Upper lobe of right lung (tissue), 1 donor: ENCODE results near the gene CNTN2. TPM values are rescaled to one million over a fixed set of nuclear protein-coding genes. Genes with fewer than 3 reads are reported as not detected.

ENCODE experiments used
- ATAC-seq: fragments of 200-7000 bp; cut with Tn5 transposase; one replicate; pipeline ENCODE4 v1.9.1; 2020; ENCODE audit warnings: mild to moderate bottlenecking, moderate library complexity
- DNase-seq: peaks from one replicate; pipeline ENCODE4 v3.0.0-alpha.2; 2020
- H3K27ac ChIP-seq: fragments of 200-600 bp; one replicate; pipeline ENCODE4 v1.8.0; 2022
- H3K27me3 ChIP-seq: fragments of 200-600 bp; one replicate; pipeline ENCODE4 v1.8.0; 2022; ENCODE audit warnings: mild to moderate bottlenecking
- H3K36me3 ChIP-seq: fragments of 200-600 bp; one replicate; pipeline ENCODE4 v1.8.0; 2022
- H3K4me1 ChIP-seq: fragments of 200-600 bp; one replicate; pipeline ENCODE4 v1.8.0; 2022
- H3K4me3 ChIP-seq: fragments of 200-600 bp; one replicate; pipeline ENCODE4 v1.8.0; 2022; ENCODE audit warnings: mild to moderate bottlenecking
- H3K9me3 ChIP-seq: fragments of 200-600 bp; one replicate; pipeline ENCODE4 v1.8.0; 2022
- CTCF ChIP-seq: fragments of 200-600 bp; IDR thresholded peaks from one replicate; pipeline ENCODE4 v1.8.0; 2022; ENCODE audit warnings: antibody characterized with exemption
- intact Hi-C: fragments of 100-400 bp; cut with DNase I; formaldehyde crosslinking; loops from one replicate; pipeline ENCODE4 v1.11.0; 2022
- total RNA-seq: library from RNA; stranded (reverse); fragmentation: NEBNext Ultra II Directional; extraction: Animal tissue kit (Norgen Biotek cat#: 25700); gene quantifications from one replicate; pipeline ENCODE4 v1.2.1, GENCODE V29; 2021
- donor health status: DM: no; HTN: yes; CAD: no; lungs with severe emphysema.

Gene CNTN2
- total RNA-seq, 1 donor from 2014 or later, result not detected

GRCh38 chr1:205091043-205091740 lies 48.2 kb downstream of the CNTN2 start:
- no peak for ATAC-seq
- Histone ChIP-seq H3K27ac (no peak overlapping the region), H3K4me3 (no peak overlapping the region), H3K4me1 (no peaks in the 10 kb centered on the region), H3K27me3 (no peaks in the 10 kb centered on the region), H3K9me3 (no peaks in the 10 kb centered on the region), H3K36me3 (peaks cover 94% of the 10 kb centered on the region)
- intact Hi-C loops, result no loop called here
- no peak for TF ChIP-seq CTCF
- no peak for DNase-seq

GRCh38 chr1:205095422-205095821 lies 52.4 kb downstream of the CNTN2 start:
- Histone ChIP-seq H3K27me3 (no peaks in the 10 kb centered on the region), H3K36me3 (peaks cover 95% of the 10 kb centered on the region), H3K9me3 (no peaks in the 10 kb centered on the region), H3K27ac (no peak overlapping the region), H3K4me1 (no peaks in the 10 kb centered on the region), H3K4me3 (no peak overlapping the region)
- TF ChIP-seq CTCF, result no peak
- ATAC-seq, result no peak
- no peak for DNase-seq
- intact Hi-C loops, result no loop called here

GRCh38 chr1:205098242-205098641 lies 55.2 kb downstream of the CNTN2 start:
- Histone ChIP-seq H3K9me3 (no peaks in the 10 kb centered on the region), H3K27me3 (no peaks in the 10 kb centered on the region), H3K4me3 (no peak overlapping the region), H3K27ac (no peak overlapping the region), H3K36me3 (peaks cover 96% of the 10 kb centered on the region), H3K4me1 (no peaks in the 10 kb centered on the region)
- no peak for DNase-seq
- no peak for TF ChIP-seq CTCF
- ATAC-seq, result no peak
- intact Hi-C loops, result no loop called here

GRCh38 chr1:205102404-205102803 lies 59.4 kb downstream of the CNTN2 start:
- intact Hi-C loops, result no loop called here
- ATAC-seq (no peak), DNase-seq (no peak)

GRCh38 chr1:205107327-205107726 lies 64.3 kb downstream of the CNTN2 start:
- intact Hi-C loops, result no loop called here
- no peak overlapping the region for H3K4me3 ChIP-seq
- no peaks in the 10 kb centered on the region for H3K4me1 ChIP-seq
- no peaks in the 10 kb centered on the region for H3K9me3 ChIP-seq
- no peak for TF ChIP-seq CTCF
- peaks cover 92% of the 10 kb centered on the region for H3K36me3 ChIP-seq
- ATAC-seq, result no peak
- no peak overlapping the region for H3K27ac ChIP-seq
- no peaks in the 10 kb centered on the region for H3K27me3 ChIP-seq
- no peak for DNase-seq

More at GRCh38 chr1:205102404-205102803, 59.4 kb downstream of the CNTN2 start:
- Histone ChIP-seq H3K9me3 (no peaks in the 10 kb centered on the region), H3K4me1 (no peaks in the 10 kb centered on the region), H3K27ac (no peak overlapping the region), H3K27me3 (no peaks in the 10 kb centered on the region), H3K4me3 (no peak overlapping the region), H3K36me3 (peaks cover 94% of the 10 kb centered on the region)
- no peak for TF ChIP-seq CTCF

- TF ChIP-seq CTCF, result no peak
- DNase-seq (no peak), ATAC-seq (no peak)
- Histone ChIP-seq H3K27ac (no peak overlapping the region), H3K27me3 (no peaks in the 10 kb centered on the region), H3K4me3 (no peak overlapping the region), H3K4me1 (no peaks in the 10 kb centered on the region), H3K9me3 (no peaks in the 10 kb centered on the region), H3K36me3 (peaks cover 92% of the 10 kb centered on the region)
- intact Hi-C loops, result no loop called here
These were observed 65.5 kb downstream of the CNTN2 start for GRCh38 chr1:205108464-205108863.
